ENCODE results near the gene SSPN. TPM values are rescaled to one million over a fixed set of nuclear protein-coding genes. Genes with fewer than 3 reads are reported as not detected.

Gene SSPN
- total RNA-seq, 3 donors from 2014 or later (not counting 1 experiment from before 2014, with no cell fraction given), result 0.95 TPM; not detected in 2

- TF ChIP-seq CTCF (IDR thresholded peaks at IDR 0.05), result no peak
- Mint-ChIP-seq H3K27ac (no peak overlapping the region), H3K4me1 (no peaks in the 10 kb centered on the region), H3K4me3 (no peak overlapping the region), H3K36me3 (no peaks in the 10 kb centered on the region), H3K27me3 (ENCODE audit: low read depth in 2 of 2) (peaks cover 6 to 30% of the 10 kb centered on the region in 2 donors), H3K9me3 (no peaks in the 10 kb centered on the region)
- H3K27me3 ChIP-seq (ENCODE audit: control insufficient read depth, insufficient read depth, low read length), result no peaks in the 10 kb centered on the region
- ATAC-seq (no peak), DNase-seq (no peak)
- H3K4me1 ChIP-seq (ENCODE audit: control insufficient read depth, insufficient read depth, low read length), result no peaks in the 10 kb centered on the region
- intact Hi-C loops (cut with micrococcal nuclease), result no loop called here
- no peaks in the 10 kb centered on the region for H3K36me3 ChIP-seq (ENCODE audit: control insufficient read depth, insufficient read depth, low read length)
- WGBS (ENCODE audit: insufficient coverage), result 89% methylated on average over 1 of the region's 2 CpGs
- no peak overlapping the region for H3K27ac ChIP-seq (ENCODE audit: low read length)
- H3K4me3 ChIP-seq (ENCODE audit: low read length), result no peak overlapping the region
- H3K9me3 ChIP-seq (ENCODE audit: control insufficient read depth, insufficient read depth, low read length), result no peaks in the 10 kb centered on the region
Measured at GRCh38 chr12:26214121-26214520, 18.7 kb downstream of the SSPN start.

- no peak overlapping the region for H3K27ac Mint-ChIP-seq
- no peak overlapping the region for H3K4me3 Mint-ChIP-seq
- intact Hi-C loops (cut with micrococcal nuclease), result no loop called here
- ATAC-seq (no peak), DNase-seq (no peak)
- H3K4me1 ChIP-seq (ENCODE audit: control insufficient read depth, insufficient read depth, low read length), result no peaks in the 10 kb centered on the region
- no peaks in the 10 kb centered on the region for H3K9me3 ChIP-seq (ENCODE audit: control insufficient read depth, insufficient read depth, low read length)
- peaks cover 7 to 20% of the 10 kb centered on the region in 2 donors for H3K27me3 Mint-ChIP-seq (ENCODE audit: low read depth in 2 of 2)
- no peaks in the 10 kb centered on the region for H3K27me3 ChIP-seq (ENCODE audit: control insufficient read depth, insufficient read depth, low read length)
- H3K36me3 Mint-ChIP-seq, result no peaks in the 10 kb centered on the region
- no peak overlapping the region for H3K4me3 ChIP-seq (ENCODE audit: low read length)
- no peak for TF ChIP-seq CTCF (IDR thresholded peaks at IDR 0.05)
- H3K36me3 ChIP-seq (ENCODE audit: control insufficient read depth, insufficient read depth, low read length), result no peaks in the 10 kb centered on the region
- WGBS (ENCODE audit: insufficient coverage), result 90% methylated on average over 6 of the region's 6 CpGs
- no peaks in the 10 kb centered on the region for H3K4me1 Mint-ChIP-seq
- H3K9me3 Mint-ChIP-seq, result no peaks in the 10 kb centered on the region
- no peak overlapping the region for H3K27ac ChIP-seq (ENCODE audit: low read length)
Measured at GRCh38 chr12:26219736-26220135, 24.4 kb downstream of the SSPN start.

GRCh38 chr12:26224657-26225056, 29.3 kb downstream of the SSPN start:
- peaks cover 2% of the 10 kb centered on the region for H3K4me1 ChIP-seq (ENCODE audit: control insufficient read depth, insufficient read depth, low read length)
- H3K36me3 Mint-ChIP-seq, result no peaks in the 10 kb centered on the region
- 93% methylated on average over 4 of the region's 5 CpGs for WGBS (ENCODE audit: insufficient coverage)
- no peaks in the 10 kb centered on the region for H3K4me1 Mint-ChIP-seq
- H3K4me3 ChIP-seq (ENCODE audit: low read length), result no peak overlapping the region
- no peak overlapping the region for H3K27ac Mint-ChIP-seq
- TF ChIP-seq CTCF (IDR thresholded peaks at IDR 0.05), result no peak
- no peaks in the 10 kb centered on the region for H3K9me3 ChIP-seq (ENCODE audit: control insufficient read depth, insufficient read depth, low read length)
- H3K4me3 Mint-ChIP-seq, result no peak overlapping the region
- no peak for ATAC-seq
- DNase-seq, result no peak
- intact Hi-C loops (cut with micrococcal nuclease), result no loop called here
- H3K27me3 Mint-ChIP-seq (ENCODE audit: low read depth in 2 of 2), result peaks cover 26 to 45% of the 10 kb centered on the region in 2 donors
- H3K27me3 ChIP-seq (ENCODE audit: control insufficient read depth, insufficient read depth, low read length), result peaks cover 2% of the 10 kb centered on the region
- H3K36me3 ChIP-seq (ENCODE audit: control insufficient read depth, insufficient read depth, low read length), result no peaks in the 10 kb centered on the region
- no peaks in the 10 kb centered on the region for H3K9me3 Mint-ChIP-seq
- H3K27ac ChIP-seq (ENCODE audit: low read length), result no peak overlapping the region

GRCh38 chr12:26226122-26226521, 30.7 kb downstream of the SSPN start:
- DNase-seq, result no peak
- intact Hi-C loops (cut with micrococcal nuclease), result no loop called here
- no peaks in the 10 kb centered on the region for H3K36me3 Mint-ChIP-seq
- no peaks in the 10 kb centered on the region for H3K9me3 Mint-ChIP-seq
- no peaks in the 10 kb centered on the region for H3K36me3 ChIP-seq (ENCODE audit: control insufficient read depth, insufficient read depth, low read length)
- no peak for ATAC-seq
- no peak overlapping the region for H3K27ac Mint-ChIP-seq
- 83% methylated on average over 10 of the region's 10 CpGs for WGBS (ENCODE audit: insufficient coverage)
- H3K4me3 ChIP-seq (ENCODE audit: low read length), result no peak overlapping the region
- TF ChIP-seq CTCF (IDR thresholded peaks at IDR 0.05), result no peak
- H3K27me3 ChIP-seq (ENCODE audit: control insufficient read depth, insufficient read depth, low read length), result peaks cover 2% of the 10 kb centered on the region
- H3K27me3 Mint-ChIP-seq (ENCODE audit: low read depth in 2 of 2), result peaks cover 24 to 45% of the 10 kb centered on the region in 2 donors
- H3K9me3 ChIP-seq (ENCODE audit: control insufficient read depth, insufficient read depth, low read length), result no peaks in the 10 kb centered on the region
- peaks cover 2% of the 10 kb centered on the region for H3K4me1 ChIP-seq (ENCODE audit: control insufficient read depth, insufficient read depth, low read length)
- no peak overlapping the region for H3K4me3 Mint-ChIP-seq
- H3K27ac ChIP-seq (ENCODE audit: low read length), result no peak overlapping the region
- H3K4me1 Mint-ChIP-seq, result no peaks in the 10 kb centered on the region
